ENCODE results near the gene YWHAE.
"Not testable (repeated sequence)": the region's sequence is repeated elsewhere in the genome, so short reads cannot be mapped to it uniquely, and the experiment has no call there.

YWHAE gene

DNA sequence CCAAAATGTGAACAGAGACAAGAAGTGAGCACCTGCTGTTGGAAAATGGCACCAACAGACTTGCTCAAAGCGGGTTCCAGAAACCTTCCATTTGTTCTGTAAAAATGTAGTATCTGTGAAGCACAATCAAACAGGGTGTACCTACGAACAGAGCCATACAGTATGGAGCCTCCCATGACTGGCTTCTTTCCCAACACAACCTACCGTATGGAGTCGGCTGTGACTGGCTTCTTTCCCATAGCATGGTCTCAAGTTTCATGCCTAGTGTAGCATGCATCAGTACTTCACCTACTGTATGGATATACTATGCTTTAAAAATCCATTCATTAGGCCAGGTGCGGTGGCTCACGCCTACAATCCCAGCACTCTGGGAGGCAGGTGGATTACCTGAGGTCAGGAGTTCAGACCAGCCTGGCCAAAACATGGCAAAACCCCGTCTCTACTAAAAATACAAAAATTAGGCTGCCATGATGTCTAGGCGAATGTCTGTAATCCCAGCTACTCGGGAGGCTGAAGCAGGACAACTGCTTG, 26.2 kb downstream of the YWHAE start:
- no peak for DNase-seq

GRCh38 chr17:1372618-1373017, 27.4 kb downstream of the YWHAE start:
- no peak for DNase-seq

GRCh38 chr17:1371893-1372590, 28.0 kb downstream of the YWHAE start:
- no peak for DNase-seq

DNA sequence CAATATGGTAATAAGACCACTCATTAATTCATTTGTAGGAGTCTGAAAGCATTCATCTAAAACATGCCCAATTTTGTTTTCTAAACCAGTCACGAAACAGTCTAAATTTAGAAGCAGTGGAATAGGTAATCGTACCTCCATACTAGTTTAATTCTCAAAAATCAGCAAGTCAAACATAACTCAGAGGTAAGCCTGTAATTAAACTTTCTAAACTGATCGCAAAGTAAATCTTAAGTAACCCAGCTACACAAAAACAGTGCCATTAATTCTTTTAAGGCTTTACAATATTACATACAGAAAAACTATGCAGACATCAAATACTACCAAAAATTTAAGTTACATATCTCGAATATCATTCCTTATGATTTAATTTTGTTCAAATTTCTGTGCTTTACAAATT, 31.4 kb downstream of the YWHAE start:
- DNase-seq: no peak

- no peak for DNase-seq
Measured at GRCh38 chr17:1367351-1367745, 32.7 kb downstream of the YWHAE start.

- no peak for DNase-seq
Measured at GRCh38 chr17:1366234-1366633, 33.8 kb downstream of the YWHAE start.

- peak; percentile 65 to 84 for DNase-seq
Measured at GRCh38 chr17:1365445-1366039, 34.5 kb downstream of the YWHAE start.

DNA sequence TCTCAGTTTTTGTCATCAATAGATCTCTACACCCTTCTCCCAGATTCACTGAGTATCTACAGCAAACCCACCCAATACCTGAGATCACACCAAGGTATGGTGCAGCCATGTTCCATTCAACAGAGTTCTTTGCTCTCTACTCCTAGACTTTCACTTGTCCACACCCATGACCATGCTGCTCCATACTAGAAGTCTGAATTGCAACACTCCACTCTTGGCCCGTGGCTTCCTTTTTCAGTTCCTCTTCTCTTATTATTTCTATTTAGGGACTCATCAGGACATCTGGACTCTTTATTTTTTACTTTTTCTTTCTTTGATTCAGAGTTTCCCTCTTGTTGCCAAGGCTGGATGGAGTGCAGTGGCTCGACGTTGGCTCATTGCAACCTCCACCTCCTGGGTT, 37.1 kb downstream of the YWHAE start:
- DNase-seq: peak in 1 of 2 donors; percentile 38

DNA sequence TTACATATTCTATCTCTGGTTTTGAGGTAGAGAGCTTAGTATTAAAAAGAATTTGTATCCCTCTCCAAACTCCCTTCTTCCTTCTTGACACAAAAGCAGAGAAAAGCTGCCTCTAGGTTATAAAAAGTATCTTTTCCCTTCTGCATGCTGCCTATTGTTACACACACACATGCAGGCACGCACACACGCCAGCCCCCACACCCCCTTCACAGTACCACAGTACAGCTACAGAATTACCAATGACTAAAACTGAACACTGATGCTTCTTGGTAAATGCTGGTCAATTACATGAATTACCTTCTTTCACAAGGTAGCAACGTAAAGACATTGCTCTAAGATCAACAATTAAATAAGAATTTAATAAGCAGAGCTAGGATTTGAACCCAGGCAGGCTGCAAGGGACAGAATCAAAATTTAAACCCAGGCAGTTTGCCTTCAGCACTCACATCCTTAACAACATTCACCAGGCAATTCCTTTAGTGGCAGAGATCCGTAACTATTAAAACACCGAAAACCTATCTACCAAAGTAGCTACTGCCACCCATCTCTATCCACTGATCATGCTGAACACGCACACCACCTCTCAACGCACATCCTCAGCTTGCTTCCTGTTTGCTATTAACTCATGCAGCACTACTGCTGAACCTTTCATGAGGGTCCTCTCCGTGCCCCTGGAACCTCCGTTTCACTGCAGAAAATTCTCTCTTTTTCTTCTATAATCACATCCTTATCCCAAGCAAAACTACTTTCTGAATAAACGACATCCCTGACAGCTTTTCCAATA, 37.8 kb downstream of the YWHAE start:
- peak; percentile 22 to 30 for DNase-seq

DNA sequence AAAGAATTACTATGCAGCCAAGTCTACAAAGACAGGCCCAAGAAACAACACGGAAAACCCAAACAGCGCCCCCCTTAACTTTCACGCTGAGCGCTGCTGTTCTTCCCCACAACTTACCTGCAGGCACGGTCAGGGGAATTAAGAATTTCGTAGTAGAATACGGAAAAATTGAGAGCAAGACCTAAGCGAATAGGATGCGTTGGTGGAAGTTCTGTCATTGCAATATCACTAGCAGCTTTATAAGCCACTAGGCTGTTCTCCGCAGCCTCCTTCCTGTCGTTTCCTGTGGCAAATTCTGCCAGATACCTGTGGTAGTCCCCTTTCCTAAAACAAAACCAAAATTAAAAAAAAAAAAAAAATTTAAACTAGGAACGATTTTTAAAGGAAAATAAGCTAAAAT, 39.0 kb downstream of the YWHAE start:
- DNase-seq: peak in 1 of 2 donors; percentile 31

DNA sequence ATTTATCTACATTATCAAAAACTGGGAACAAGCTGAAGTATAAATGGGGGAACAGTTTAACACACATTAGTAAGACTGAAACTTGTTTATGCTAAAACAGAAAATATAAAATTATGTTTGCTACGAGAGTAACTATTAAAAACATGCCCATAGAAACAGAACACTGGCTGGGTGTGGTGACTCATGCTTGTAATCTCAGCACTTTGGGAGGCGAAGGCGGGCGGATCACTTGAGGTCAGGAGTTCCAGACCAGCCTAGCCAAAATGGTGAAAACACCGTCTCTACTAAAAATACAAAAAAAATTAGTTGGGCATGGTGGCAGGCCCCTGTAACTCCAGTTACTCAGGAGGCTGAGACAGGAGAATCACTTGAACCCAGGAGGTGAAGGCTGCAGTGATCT, 39.7 kb downstream of the YWHAE start:
- not testable (repeated sequence) for DNase-seq

DNA sequence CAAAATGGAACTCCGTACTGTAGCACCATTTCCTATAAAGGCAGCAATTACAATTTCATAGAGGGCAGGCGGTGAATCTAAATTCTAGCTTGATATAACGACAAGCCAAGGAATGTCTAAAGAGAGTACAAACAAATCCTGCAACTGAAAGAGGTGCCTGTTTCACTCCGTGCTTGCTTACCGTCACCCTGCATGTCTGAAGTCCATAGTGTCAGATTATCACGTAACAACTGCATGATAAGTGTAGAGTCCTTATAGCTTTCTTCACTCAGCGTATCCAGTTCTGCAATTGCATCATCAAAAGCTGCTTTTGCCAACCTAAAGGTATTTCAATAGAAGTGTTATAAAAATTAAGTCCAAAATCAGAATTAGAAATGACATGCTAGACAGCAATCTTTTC, 46.0 kb downstream of the YWHAE start:
- DNase-seq: no peak

- DNase-seq: not testable (repeated sequence)
Measured at GRCh38 chr17:1352530-1352929, 47.5 kb downstream of the YWHAE start.

DNA sequence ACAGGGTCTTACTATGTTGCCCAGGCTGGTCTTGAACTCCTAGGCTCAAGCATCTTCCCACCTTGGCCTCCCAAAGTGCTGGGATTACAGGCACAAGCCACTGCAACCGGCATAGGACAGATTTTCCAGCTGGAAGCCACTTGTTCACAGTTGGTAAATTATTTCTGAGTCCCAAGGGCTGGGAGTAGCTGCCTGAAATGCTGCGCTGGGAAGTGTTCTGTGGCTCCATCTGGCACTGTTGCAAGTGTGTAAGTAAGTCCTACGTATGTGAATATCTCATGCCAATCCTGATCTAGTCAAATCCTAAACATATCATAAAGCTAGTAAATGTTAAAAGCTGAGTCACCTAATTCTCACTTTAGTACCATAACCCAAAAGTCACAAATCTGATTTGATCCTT, 48.1 kb downstream of the YWHAE start:
- no peak for DNase-seq

- no peak for DNase-seq
Measured at GRCh38 chr17:1351275-1351674, 48.7 kb downstream of the YWHAE start.

DNA sequence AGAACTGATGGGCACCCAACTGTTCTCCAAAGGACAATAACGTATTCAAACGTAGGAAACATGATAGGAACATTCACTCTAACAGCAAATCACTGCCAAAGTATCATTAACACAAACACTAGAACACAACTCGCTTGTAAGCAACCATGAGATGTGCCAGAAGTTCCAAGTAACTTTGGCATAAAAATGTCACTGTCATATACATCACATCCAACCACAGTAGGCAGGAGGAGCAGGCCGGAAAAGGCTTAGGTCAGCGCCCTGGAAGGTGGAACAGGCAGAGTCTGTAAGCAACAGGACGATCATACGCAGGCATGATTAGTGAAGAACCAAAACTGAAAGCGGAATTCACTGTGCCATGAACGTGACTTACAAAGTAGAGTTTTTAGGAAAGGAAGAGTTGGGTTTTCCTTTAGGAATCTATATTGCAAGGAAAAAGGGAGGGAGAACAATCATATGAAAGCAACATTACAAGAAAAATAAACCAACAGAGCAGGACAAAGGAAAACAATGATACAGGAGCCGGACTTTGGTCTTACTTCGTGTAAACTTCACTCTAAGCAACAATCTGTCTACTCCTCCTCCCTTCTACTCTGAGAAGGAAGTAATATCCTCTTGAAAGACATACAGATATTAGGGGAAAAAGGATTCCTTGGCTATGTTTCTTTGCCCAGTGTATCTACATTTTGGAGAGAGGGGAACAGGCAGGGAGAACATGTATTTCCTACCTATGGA, 52.3 kb downstream of the YWHAE start:
- peak in 1 of 2 donors; percentile 18 for DNase-seq

GRCh38 chr17:1344521-1344920, 55.5 kb downstream of the YWHAE start:
- DNase-seq: no peak

GRCh38 chr17:1343554-1343953, 56.5 kb downstream of the YWHAE start:
- no peak for DNase-seq

- DNase-seq: no peak
Measured at GRCh38 chr17:1340371-1340770, 59.7 kb downstream of the YWHAE start.

DNA sequence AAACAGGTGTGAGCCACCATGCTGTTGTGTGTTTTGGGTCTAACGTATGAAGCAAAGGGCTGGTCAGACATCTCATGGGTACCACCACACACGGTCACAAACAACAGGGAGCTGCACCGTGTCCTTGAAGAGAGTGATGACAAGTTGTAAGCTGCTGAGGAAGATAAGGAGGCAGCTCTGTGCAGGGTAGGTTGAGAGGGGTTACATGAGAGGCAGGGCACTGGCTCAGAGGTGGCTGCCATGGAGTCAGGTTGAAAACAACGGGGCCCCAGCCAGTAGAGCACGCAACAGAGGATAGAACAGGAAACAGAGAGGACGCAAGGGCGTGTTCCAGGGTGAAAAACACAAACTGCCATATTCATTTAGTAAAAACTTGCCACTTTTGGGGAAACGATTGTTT, 68.3 kb downstream of the YWHAE start:
- DNase-seq: peak in 1 of 2 donors; percentile 17

- DNase-seq: no peak
Measured at GRCh38 chr17:1329745-1330343, 70.2 kb downstream of the YWHAE start.

DNA sequence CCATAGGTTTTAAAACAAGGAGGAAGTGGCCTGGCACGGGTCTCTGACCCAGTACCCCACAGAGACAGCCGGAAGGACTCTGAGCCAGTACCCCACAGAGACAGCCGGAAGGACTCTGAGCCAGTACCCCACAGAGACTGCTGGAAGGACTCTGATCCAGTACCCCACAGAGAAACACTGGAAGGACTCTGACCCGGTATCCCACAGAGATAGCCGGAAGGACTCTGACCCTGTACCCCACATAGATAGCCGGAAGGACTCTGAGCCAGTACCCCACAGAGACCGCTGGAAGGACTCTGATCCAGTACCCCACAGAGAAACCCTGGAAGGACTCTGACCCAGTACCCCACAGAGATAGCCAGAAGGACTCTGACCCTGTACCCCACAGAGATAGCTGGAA, 71.6 kb downstream of the YWHAE start:
- DNase-seq: no peak

DNA sequence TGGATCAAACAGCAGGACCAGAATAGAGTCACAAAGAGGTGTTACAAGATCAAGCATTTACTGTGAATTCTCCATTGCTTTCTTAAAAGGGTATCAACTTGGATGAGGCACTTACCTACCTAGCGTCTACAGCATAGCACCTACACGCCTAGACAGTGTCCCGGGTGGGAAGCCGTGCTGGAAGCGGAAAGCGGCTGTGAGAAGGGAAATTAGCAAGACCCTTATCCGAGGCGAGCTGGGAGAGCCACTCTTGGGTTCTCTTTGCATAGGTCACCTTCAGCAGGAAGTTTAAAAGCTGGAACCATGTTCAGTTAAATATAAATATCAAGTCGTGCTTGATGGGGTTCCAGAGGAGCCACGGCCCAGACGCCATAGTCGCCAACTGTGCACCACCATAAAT, 74.3 kb downstream of the YWHAE start:
- no peak for DNase-seq
